HG02623 (cell line): ENCODE measurements around the gene FAM83G.

ENCODE experiments used
- ATAC-seq: cut with Tn5 transposase; IDR thresholded peaks from one replicate; pipeline ENCODE4 v1.9.1; 2021; ENCODE audit warnings: moderate library complexity; ENCODE audit not compliant: unreplicated experiment

Gene FAM83G

DNA sequence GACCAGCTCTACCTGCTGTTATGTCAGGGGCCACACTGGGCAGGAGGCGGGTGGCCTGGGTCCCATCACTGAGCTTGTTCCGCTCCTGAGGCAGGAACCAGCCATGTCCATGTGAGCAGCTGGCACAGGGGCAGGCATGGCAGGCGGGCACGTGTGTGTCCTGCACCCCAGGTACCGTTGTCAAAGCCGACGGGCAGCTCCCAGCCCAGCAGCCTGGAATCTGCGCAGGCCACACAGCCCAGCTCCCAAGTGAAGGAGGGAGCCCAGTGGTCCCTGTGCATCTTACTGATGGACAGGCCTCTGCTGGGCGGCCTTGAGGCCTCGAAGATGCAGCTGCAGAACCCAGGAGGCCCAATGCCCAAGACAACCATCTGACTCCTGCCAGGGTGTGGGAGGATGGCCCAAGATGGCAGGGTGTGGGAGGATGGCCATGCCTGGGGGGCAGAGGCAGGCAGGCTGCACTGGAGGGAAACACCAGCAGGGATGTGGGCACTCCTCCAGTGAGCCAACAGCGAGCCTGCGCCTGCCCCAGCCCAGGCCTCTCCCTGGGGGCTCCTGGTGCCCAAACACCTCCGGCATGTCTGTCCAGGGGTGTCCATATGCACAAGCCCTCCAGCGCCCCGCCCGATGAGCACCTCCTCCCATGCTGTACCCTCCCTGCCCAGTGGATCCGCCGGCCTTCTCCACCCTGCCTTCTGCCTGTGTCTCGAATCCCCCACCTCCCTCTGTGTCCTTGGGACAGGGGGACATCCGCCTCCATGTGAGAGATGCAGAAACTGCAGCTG lies 12.8 kb downstream of the FAM83G start:
- ATAC-seq, result no peak

- no peak for ATAC-seq
Observed at GRCh38 chr17:18990331-18990730, 14.2 kb downstream of the FAM83G start.

DNA sequence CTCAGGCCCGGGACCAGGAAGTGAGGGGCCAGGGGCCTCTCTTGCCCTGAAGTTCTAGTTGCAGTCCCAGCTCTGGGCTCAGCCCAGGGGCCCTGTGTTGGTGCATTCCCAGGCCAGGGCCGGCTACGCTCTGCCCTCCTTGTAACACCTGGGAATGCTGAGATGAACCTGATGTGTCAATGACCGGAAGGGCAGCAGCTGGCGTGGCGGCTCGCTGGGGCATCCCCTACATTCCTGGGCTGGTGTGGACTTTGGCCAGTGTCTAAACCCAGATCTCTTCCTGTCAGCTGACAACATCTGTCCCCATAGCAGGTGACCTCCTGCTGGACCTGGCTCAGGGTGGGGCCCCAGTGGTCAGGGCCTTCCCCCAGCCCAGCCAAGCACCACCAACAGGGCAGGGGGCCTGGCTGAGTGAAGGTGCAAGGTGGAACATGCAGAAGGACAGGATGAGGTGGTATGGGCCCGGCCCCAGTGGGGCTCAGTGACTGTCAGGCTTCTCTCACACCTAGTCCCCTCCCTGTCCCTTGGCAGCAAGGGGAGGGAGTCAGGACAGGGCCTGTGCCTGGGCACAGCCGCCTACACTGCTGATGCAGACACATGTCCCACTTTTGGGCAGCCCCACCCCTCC lies 15.9 kb downstream of the FAM83G start:
- no peak for ATAC-seq

DNA sequence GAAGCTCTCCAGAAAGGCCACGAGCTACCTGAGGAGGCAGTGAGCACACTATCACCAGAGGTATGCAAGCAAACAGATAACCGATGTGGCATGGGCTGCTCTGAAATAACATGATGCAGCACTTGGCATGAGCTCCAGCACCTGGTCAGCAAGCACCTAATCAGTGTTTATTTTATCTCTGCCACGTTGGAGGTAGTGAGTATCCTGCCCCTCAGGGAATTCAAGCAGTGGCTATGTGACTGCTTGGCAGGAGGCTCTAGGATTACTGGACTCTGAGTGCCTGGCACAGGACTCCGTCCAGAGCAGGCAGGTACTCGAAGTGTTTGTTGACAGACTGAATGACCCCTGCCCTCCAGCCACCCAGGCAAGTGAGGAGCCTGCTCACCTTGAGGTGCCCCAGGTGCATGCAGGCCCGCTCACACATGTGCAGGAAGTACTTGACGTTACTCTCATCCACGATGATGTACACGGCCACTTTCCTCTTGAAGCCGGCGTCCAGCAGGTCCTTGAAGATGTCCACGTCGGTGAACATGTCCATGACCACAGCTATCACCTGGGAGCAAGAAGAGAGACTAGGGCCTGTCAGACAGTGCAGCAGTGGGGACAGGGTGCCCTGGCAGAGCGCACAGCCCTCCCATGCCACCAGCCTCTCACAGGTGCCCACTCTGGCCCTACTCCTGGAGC lies 16.6 kb downstream of the FAM83G start:
- no peak for ATAC-seq

- no peak for ATAC-seq
Observed at GRCh38 chr17:18987230-18987610, 17.3 kb downstream of the FAM83G start.

- no peak for ATAC-seq
Observed at GRCh38 chr17:18986541-18987229, 17.9 kb downstream of the FAM83G start.

DNA sequence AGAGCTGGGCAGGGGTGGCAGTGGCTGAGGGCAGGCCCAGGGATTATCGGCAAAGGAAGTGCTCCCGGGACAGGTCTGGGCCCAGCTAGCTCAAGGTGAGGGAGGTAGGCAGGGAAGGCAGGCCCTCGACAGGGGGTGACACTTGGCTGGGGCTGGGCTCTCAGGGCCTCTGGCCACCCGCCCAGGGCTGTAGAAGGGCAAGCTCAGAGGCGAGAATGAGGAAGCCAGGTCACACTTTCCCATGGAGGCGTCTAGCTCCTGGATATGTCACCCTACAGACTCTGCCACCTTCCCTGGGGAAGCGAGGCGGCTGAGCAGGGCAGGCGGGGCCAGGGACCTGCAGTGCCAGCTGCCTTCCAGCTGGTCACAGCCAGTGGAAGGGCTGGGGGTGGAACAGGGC lies 19.1 kb downstream of the FAM83G start:
- no peak for ATAC-seq

DNA sequence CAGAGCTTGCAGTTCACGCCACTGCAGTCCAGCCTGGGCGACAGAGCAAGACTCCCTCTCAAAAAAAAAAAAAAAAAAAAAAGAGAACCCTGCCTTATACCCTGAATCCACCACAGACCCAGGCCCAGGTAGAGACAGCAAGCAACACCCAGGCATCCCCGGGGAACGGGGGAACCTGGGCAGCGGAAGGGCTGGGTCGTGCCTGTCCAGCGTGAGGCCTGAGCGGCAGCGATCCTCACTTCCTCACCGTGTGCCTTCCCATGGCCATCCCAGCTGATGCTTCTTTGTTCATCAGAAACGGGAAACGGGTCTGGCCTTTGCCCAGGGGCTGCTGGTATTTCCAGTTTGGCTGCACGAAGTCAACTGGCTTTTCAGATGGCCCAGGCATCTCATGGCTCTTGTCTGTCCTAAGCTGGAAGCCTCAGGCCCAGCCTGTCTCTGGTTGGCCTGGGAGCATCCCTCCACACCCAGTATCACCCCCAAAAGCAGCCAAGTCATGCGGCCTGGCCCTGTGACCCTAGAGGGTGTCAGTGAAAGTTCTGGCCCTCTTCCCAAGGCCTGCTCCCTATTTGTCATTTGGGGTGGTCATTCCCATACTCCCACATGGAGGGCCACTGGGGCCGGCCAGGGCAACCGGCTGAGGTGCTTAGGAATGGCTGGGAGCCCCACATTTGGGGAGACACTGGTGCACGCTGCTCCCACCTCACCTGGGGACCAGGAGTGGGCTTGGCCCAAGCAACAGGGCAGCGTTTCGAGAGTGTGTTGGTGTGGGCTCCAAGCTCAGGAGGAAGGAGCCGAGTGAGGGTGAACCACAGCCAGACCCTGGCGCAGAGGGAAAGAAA lies 20.1 kb downstream of the FAM83G start:
- ATAC-seq, result no peak

- ATAC-seq, result no peak
Observed at GRCh38 chr17:18981642-18982424, 22.7 kb downstream of the FAM83G start.

DNA sequence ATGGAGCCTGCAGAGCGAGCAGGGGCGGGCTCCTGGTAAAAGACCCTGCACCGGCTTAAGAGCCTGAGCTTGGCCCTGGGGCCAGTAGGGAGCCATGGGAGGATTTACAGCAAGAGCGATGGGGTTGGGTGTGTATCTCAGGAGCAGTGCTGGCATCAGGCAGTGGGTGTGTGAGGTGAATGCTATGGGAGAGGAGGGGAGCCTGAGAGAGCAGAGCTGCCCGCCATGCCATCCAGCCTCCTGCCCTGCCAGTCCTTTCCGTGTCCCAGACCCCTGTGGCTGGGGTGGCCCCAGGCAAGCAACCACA lies 23.3 kb downstream of the FAM83G start:
- ATAC-seq, result no peak

GRCh38 chr17:18980682-18981334 lies 23.8 kb downstream of the FAM83G start:
- no peak for ATAC-seq

DNA sequence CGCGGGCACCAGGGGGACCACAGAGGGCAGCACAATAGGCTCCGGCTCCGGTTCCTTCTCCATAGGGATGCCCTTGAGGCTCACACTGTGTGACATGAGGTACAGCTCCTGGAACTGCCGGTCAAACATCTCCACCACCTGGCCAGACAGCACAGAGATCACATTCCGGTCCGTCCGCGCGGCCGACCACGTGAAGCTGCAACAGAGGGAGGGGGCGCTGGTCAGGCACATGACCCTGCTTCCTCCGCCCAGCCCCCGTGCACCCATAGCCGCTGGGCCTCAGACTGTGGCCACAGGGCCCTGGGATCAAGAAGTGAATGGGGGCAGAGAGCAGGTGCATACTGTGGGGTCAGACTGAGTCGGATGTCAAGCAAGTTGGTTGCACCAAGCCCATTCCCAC lies 25.9 kb downstream of the FAM83G start:
- ATAC-seq, result no peak

GRCh38 chr17:18978050-18978449 lies 26.5 kb downstream of the FAM83G start:
- no peak for ATAC-seq

GRCh38 chr17:18977646-18978045 lies 26.9 kb downstream of the FAM83G start:
- ATAC-seq, result no peak

DNA sequence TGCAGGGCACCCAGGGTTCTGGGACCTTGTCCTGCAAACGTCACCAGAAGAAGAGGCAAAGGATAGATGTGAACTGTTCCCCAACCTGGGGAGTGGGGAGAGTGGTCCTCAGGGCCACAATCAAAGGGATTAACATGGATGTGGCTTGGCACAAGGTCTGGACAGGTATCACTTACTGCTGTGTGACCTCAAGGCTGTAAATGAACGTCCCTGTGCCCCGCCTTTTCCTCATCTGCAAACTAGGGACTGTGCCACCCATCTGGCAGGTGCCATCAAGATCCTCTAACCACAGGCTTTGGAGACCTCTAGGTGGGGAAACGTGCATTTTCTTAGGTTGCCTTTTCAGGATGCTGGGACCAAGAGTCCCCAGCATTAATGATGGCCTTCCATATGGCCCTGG lies 27.5 kb downstream of the FAM83G start:
- no peak for ATAC-seq

GRCh38 chr17:18976201-18976600 lies 28.4 kb downstream of the FAM83G start:
- ATAC-seq, result no peak

DNA sequence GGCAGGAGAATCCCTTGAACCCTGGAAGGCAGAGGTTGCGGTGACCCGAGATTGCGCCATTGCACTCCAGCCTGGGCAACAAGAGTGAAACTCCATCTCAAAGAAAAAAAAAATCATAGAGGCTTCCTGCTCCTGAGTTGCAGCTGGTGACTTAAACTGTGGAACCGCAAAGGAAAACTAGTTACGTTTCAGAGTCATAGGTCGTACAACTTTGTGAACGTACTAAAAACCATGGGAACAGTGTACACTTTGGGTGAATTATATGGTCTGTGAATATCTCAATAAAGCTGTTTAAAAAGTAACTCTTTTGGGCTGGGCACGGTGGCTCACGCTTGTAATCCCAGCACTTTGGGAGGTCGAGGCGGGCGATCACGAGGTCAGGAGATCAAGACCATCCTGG lies 29.0 kb downstream of the FAM83G start:
- ATAC-seq, result no peak

DNA sequence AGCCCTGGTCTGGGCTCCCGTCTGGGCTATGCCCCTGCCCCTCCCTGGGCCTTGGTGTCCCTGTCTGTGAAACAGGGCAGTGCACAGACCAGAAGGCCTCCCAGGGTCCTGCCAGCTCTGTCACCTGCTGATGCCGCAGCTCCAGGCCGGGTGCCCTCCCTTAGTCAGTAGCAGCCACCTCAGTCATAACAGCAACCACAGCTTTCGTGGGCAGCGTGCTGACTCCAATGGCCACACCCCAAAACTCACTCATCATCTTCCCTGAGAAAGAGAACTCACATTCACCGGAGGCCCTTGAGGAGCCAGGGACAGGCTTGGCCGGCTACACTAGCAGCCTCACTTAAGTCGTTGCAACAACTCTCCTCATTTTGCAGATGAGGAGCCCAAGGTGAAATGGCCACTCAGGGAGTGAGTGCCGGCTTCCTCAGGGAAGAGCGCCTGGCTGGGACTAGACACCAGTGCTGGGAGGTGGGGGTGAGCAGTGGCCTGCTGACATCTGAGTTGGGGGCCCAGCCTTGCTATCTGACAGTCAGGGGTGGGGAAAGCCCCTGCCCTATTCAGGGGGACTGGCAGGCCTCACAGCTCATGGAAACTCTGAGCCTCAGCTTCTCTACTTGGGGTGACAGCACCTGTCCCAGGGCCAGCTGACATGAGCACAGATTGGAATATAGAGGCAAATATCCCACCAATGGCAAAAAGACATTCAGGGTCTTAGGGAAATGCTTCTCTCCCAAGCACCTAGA lies 30.0 kb downstream of the FAM83G start:
- ATAC-seq, result no peak

GRCh38 chr17:18971801-18972200 lies 32.8 kb downstream of the FAM83G start:
- no peak for ATAC-seq
